Hepatocyte (in vitro differentiated cells): ENCODE measurements around the gene C18orf63.

Experiments used
- CTCF ChIP-seq: fragments of 200-600 bp; sonication (generic); IDR thresholded peaks from 2 replicates; pipeline ENCODE4 v1.5.1; 2016; ENCODE audit warnings: antibody characterized with exemption, mild to moderate bottlenecking; ENCODE audit not compliant: poor library complexity
- EZH2 ChIP-seq: fragments of 200-600 bp; sonication (generic); IDR thresholded peaks from 2 replicates; pipeline ENCODE4 v1.6.1; 2016; ENCODE audit warnings: antibody characterized with exemption, mild to moderate bottlenecking, borderline replicate concordance
- EZH2phosphoT487 ChIP-seq: fragments of 200-600 bp; sonication (generic); IDR thresholded peaks from one replicate; pipeline ENCODE4 v1.6.1; 2018; ENCODE audit warnings: antibody characterized with exemption, mild to moderate bottlenecking, low read depth, moderate library complexity; ENCODE audit not compliant: unreplicated experiment, severe bottlenecking

- TF ChIP-seq EZH2 (no peak), EZH2phosphoT487 (no peak), CTCF (no peak)
Measured at GRCh38 chr18:74311000-74311399, 4.6 kb upstream of the C18orf63 start.
